Measurements from ENCODE around the gene CHRNA7.

CHRNA7 gene

DNA sequence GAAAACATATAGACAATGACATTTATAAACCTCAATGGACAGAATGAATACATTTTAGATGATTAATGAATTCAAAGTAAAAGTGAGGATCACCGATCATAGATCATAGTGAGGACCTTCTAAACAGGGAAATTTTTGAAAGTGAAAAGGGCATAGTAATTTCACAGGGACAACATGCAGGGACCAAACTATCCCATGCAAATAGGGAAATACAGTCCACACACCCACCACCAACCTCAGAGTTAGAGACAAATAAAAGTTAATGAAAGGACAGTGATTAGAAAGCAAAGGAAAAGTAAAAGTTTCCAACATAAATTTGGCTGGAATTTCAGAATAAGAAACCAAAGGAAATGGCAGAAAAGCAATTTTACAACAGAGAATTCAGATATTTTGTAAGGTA lies 15.4 kb upstream of the CHRNA7 start:
- no peak for DNase-seq (ENCODE audit: extremely low read depth, low read depth)
- TF ChIP-seq, protein P1, sequence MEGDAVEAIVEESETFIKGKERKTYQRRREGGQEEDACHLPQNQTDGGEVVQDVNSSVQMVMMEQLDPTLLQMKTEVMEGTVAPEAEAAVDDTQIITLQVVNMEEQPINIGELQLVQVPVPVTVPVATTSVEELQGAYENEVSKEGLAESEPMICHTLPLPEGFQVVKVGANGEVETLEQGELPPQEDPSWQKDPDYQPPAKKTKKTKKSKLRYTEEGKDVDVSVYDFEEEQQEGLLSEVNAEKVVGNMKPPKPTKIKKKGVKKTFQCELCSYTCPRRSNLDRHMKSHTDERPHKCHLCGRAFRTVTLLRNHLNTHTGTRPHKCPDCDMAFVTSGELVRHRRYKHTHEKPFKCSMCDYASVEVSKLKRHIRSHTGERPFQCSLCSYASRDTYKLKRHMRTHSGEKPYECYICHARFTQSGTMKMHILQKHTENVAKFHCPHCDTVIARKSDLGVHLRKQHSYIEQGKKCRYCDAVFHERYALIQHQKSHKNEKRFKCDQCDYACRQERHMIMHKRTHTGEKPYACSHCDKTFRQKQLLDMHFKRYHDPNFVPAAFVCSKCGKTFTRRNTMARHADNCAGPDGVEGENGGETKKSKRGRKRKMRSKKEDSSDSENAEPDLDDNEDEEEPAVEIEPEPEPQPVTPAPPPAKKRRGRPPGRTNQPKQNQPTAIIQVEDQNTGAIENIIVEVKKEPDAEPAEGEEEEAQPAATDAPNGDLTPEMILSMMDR (IDR thresholded peaks at IDR 0.05; ENCODE audit: low read depth, low read length): no peak

DNA sequence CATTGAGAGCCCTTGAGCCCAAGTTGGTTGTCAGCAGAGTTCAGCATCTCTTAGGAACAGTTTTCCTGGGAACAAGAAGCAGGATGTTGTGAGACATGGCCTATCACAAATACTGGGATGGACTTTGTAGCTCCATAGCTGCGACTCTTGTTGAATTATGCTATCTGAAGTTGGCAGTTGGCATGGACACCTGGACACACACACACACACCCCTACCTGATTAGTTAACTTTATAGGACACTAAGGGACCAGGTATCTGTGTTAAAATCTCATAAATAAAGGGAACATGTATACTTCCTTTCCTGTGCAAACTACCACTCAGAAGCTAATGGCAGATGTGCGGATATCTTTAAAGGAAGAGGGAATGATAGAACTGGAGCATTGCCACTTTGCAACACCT lies 10.2 kb upstream of the CHRNA7 start:
- no peak for DNase-seq (ENCODE audit: extremely low read depth, low read depth)
- TF ChIP-seq, protein P1 (IDR thresholded peaks at IDR 0.05; ENCODE audit: low read depth, low read length): no peak

DNA sequence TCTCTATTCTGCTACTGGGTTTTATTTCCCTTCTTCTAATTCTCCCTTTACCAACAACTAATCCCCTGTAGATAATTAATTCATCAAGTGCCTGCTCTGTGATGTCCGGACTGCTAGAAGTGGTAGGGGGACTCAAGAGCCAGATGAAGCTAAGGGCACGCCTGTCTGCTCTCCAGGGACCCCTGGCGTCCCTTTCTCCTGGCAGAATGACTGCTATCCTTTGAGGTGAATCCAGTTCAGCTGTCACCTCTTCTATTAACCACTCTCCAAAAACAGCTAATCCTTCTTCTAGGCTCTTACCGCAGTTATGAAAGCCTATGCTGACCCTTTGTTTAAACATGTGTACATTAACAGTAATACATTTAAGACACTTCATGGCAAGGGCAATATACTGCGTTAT lies 1.4 kb upstream of the CHRNA7 start:
- DNase-seq (ENCODE audit: extremely low read depth, low read depth): no peak
- TF ChIP-seq, protein P1 (IDR thresholded peaks at IDR 0.05; ENCODE audit: low read depth, low read length): no peak

DNA sequence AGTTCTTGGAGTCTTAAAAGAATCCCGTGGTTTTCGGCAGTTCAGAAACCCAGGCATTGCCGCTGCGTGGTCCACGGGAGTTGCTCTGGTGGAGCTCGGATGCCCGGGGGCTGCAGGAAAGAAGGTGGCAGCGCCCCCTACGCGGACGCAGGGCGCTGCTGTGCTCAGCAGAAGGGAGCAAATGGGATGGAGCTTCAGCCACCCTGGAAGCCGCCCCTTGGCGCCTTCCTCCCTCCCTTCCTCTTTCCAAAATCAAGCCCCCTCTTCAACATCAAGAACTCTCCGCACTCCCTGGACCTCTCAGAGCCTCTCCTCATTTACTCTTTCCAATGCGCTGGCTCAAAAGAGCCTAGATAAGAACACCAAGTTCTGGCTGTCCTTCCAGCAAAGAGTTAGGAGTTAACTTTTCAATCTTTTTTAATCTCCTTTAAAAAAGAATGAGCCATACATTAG lies 880 bp upstream of the CHRNA7 start:
- DNase-seq (ENCODE audit: extremely low read depth, low read depth): no peak
- TF ChIP-seq, protein P1 (IDR thresholded peaks at IDR 0.05; ENCODE audit: low read depth, low read length): peak; percentile 17

DNA sequence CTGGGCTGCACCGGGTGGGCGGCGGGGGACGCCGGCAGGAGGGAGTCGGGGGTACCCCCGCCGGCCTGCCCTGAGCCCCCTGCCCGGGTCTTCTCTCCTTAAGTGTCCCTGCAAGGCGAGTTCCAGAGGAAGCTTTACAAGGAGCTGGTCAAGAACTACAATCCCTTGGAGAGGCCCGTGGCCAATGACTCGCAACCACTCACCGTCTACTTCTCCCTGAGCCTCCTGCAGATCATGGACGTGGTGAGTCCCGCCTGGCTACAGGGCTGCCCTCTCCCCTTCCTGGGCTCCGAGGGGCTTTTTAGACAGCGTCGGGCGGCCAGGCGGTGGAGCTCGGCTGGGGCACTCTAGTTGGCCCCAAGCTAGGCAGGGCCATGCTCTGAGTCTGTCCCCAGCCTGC lies 480 bp downstream of the CHRNA7 start:
- TF ChIP-seq, protein P1 (IDR thresholded peaks at IDR 0.05; ENCODE audit: low read depth, low read length): no peak
- DNase-seq (ENCODE audit: extremely low read depth, low read depth): no peak

DNA sequence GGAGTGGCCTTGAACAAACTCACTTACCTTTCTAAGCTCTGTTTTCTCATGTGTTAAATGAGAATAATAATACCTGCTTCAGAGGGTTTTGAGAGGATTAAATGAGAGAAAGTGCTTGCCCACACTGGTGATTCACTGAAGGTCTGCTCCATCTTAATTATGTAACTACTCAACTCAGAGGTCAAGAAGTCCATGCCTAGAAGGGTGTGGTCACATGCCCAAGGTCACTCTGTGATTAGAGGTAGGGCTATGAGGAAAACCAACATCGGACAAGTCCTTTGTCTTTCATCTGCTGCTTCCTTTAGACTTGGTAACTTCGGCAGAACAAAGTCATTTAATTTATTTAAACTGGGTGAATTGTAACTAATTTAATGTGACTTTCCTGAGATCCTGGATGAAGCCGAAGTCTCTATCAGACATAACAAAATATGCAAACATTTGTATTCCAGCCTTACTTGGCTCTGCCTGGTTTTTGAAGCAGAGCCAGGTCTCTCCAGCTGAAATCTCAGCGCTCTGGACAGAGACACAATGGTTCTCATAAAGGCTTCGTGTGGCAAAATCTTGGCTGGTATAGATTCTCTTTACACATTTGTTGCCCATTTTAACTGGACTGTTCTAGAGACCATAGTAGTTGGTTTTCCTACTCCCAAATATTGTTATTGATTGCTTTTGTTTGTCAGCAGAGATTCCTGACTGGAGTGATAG lies 3.0 kb downstream of the CHRNA7 start:
- TF ChIP-seq, protein P1 (IDR thresholded peaks at IDR 0.05; ENCODE audit: low read depth, low read length): no peak
- DNase-seq (ENCODE audit: extremely low read depth, low read depth): no peak

DNA sequence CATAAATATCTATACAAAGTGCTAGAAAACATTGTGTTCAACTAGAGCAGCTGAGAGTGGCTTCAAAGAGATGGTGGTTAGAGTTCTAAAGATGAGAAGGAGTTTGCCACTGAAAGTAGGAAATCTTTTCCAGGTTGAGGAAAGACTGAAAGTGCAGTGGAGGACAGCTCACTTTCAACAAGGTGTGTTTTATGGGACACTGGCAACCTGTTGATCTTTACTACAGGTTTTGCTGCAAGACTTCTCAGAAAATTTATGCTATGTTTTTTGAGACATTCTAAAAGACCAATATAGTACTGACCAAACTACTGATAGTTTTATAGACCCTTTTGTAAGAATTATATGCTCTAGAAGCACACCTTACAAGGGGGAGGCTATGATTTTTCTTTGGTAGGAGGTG lies 3.8 kb downstream of the CHRNA7 start:
- DNase-seq (ENCODE audit: extremely low read depth, low read depth): no peak
- TF ChIP-seq, protein P1 (IDR thresholded peaks at IDR 0.05; ENCODE audit: low read depth, low read length): no peak

All from AG09319 (cell line).